HG02798 (cell line): ENCODE results near the gene GNB5.

Source experiments
- ATAC-seq: cut with Tn5 transposase; IDR thresholded peaks from one replicate; pipeline ENCODE4 v1.9.1; 2021; ENCODE audit warnings: mild to moderate bottlenecking; ENCODE audit not compliant: unreplicated experiment, poor library complexity

GNB5 gene

DNA sequence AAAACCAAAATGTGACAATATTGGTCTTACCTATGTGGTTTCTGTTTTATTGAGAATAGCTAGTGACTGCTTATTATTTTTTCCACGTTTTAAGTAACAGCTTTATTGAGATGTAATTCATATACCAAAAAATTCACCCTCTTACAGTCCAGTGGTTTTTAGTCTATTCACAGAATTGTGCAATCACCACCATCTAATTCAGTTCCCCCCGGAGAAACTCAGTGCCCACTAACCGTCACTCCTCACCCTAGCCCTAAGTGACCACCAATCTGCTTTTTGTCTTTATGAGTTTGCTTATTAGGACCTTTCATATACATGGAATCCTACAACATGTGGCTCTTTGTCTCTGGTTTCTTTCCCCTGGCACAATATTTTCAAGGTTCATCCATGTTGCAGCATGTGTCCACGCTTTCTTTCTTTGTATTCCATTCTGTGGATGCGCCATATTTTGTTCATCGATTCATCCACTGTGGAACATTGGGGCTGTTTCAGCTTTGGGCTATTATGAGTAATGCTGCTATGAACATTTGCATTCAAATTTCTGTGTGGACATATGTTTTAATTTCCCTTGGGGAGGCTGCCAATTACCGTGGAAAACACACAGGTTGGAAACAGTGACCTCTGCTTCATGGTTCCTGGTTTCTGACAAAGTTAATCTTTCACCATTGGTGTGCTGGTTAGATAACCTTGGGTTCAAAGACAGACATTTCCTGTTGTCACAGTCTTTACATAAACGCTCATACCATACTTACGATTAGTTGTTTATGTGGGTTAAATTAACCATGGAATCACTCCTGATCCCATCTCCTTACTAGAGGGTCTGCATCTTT lies 75.4 kb downstream of the GNB5 start:
- no peak for ATAC-seq

DNA sequence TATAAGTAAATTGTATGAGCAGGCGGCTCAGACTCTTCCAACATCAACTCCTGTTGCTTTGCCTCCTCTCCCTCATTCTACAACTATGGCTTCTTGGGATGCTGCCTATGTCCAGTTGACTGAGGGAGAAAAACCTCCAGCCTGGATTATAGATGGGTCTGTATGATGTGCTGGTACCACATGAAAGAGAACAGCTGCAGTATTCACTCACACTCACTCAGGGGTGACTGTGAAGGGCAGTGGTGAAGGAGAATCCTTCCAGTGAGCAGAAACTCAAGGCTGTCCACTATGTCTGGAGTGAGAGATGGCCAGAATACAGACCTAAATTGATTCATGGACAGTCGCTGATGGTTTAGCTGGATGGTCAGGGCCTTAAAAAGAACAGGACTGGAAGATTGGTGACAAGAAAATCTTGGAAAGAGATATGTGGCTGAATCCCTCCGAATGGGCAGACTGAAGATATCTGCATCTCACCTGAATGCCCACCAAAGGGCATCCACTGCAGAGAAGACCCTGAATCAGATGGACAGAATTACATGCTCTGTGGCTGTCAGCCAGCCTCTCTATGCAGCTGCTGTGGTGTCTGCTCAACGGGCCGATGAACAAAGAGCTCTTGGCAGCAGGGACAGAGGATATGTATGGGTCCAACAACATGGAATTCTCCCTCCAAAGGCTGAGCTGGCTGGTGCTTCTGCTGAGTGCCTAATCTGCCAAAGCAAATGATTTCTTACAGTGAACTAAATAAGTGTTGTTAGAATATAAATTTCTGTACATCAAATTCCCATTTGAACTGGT lies 76.7 kb downstream of the GNB5 start:
- ATAC-seq, result no peak

DNA sequence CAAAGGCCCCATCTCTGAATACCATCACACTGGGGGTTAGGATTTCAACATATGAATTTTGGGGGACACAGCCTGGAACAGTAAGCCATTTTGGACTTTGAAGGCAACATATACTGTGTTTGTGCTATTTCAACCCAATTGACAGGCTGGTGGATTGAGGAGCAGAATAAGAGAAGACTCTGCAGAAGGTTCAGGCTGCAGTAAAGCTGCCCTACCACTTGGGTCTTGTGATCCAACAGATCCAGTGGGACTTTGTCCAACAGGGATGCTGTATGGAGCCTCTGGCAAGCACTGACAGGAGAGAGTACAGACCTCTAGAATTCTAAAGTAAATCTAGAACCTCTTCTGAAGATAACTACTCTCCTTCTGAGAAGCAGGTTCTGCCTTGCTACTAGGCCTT lies 77.5 kb downstream of the GNB5 start:
- ATAC-seq, result no peak

DNA sequence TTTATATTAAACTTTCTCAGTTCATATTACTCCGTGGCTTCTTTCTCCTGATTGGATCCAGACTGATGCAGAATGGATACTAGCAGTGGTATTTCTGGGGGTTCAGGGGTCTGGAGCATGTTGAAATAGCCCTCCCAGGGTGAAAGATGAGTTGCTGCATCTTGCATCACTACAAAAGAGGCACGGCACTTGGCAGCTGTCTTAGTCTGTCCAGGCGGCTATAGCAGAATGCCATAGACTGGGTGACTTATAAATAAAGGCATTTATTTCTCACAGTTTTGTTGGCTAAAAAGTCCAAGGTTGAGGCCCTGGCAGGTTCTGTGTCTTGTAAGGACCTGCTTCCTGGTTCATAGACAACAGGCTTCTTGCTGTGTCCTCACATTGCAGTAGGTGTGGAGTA lies 78.0 kb downstream of the GNB5 start:
- no peak for ATAC-seq

DNA sequence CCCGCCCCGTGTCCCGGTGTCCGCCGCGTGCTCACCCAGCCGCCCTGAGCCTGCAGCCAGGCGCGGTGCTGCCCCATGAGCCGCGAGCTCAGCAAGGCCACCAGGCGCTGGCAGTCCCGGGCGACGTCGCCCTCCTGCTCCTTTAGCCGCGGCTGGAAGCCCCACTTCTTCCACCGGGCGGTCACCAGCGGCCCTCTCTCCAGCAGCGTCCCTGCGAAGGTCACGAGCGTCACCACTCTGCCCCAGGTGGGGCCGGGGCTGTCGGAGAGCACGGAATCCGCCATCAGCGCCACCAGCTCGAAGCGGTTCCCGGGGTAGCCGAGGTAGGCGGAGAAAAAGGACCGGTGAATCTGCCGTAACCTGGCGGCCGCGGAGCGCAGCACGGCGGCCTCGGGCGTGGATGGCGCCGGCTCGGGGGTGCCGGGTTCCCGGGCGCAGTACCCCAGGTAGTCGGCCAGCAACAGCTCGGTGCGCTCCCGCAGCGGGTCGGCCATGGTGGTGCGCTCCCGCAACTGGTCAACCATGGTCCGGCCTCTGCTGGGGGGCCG lies 78.9 kb downstream of the GNB5 start:
- peak; percentile 37 for ATAC-seq

DNA sequence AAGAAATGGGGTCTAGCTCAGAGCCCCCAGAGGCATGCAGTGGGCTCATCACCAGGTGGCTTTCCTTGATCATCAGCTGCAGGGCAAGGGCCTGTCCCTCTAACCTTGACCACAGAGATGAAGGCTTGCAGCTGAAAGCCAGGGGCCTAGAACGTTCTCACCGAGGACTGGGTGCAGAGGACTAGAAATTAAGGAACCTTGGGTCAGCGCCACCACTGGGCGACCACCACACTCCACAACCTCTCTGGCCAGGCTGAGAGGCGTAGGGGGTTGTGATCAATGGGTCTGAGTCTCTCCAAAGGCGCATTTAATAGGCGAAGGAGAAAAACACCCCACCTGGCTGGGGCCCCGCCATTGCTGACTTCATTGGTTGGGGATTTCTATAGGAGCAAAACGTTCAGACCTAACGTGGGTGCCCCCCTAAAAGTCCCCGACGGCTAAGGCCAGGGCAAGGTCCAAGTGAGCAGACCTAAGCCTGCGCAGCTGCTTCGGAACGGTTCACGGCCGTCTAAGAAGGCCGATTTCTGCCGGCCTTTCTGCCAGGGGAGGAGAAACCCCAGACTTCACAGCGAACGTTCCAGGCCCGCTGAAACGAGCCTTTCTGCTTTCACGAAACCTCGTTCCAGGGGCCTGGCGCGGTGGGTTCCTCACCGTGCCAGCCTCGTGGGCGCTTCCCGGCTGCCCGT lies 79.5 kb downstream of the GNB5 start:
- ATAC-seq, result no peak

DNA sequence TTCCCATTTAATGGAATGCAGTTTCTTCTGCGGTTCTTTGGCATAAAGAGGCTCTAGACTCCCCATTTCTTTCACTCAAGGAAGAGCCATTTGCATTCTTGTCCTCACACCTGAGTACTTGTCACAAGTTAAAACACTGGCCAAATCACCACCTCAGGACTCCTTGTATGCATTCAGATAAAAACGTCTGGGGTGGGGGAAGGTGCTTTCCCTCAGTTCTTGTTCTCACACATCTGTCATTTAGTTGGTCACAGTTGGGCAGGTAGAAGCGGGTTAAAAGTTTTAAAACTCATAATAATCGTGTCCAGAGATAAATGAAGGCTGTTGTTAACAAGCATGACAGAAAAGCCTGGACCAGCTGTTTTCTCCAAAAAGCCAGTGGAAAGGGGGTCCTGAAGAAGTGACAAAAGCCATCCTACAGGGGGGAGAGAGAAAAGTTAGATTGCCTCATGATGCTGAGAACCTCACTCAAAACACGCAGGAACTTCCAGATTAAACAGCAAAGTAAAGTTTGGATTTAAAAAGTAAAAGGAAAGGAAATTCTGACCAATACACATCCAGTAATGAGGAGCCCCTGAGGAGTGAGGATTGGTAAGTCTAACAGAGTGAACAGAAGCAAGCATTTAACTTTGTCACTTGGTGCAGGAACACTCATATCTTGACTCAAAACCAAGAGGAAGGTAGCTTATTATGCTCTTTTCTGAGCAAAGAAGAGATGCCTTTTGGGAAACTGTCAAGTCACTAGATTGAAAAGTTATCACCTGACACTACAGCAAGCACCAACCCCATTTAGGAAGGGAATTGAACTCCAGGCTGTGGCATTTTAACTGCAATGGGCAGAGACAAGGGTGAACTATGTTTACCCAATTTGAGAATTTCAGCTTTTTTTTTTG lies 81.4 kb downstream of the GNB5 start:
- ATAC-seq, result peak; percentile 64

DNA sequence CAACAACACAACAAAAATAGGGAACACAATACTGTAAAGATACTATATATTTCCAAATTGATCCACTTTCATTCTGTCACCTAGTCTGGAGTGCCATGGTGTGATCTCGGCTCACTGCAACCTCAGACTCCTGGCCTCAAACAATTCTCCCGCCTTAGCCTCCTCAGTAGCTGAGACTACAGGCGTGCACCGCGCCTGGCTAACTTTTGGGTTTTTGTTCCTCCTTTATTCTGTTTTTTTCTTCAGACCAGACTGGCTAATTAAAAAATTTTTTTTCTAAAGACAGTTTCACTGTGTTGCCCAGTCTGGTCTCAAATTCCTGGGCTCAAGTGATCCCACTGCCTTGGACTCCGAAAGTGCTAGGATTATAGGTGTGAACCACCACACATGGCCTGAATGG lies 84.0 kb downstream of the GNB5 start:
- no peak for ATAC-seq

DNA sequence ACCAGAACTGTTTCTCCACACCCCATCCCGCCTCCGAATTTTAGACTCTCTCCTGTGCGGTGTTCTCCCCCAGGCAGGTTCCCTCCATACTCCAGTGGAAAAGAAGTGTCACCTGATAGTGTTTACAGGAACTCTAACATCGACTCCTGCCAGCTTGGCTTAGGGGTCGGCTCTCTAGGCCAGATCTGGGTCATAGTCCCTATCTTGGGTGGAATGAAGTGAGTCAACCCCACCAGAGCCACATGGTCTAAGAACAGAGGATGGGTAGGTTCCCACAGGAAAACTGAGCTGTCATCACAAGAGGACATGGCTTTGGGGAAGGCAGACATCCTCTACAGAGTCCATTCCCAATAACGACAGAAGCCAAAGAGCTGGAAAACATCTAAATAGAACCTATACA lies 84.6 kb downstream of the GNB5 start:
- no peak for ATAC-seq

DNA sequence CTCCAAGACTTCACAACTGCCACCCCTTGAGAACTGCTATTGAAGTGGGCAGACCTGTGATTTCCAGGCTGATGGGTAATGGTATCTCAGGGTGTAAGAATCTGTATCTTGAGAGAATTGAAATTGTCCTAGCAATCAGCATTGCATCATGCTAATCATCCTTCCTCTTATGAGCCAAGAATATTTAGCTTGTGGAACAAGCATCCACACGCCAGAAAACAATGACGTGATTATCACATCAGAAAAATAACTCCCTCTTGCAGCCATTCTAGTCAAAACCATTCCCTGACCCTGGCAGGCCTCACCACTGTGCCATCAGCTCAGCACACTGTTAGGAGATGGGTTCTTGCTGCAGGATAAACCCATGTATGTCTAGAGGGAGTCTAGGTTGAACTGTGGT lies 85.3 kb downstream of the GNB5 start:
- no peak for ATAC-seq

DNA sequence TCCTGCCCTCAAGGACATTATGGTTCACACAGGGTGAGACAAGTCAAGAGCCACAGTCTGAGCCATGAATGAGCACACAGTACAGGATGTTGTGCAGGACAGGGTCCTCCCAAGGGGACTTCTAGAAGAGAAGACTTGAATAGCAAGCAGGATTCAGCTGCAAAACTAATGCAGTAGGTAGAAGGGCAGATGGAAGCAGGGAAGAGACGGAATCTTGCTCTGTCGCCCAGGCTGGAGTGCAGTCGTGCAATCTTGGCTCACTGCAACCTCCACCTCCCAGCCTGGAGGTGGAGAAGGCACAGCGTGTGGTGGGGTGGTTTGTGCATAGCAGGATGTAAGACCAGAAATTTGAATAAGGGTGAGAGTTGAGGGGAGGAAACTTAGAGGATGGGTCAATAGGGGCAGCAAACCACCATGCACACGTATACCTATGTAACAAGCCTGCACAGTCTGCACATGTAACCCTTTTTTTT lies 86.6 kb downstream of the GNB5 start:
- ATAC-seq, result peak; percentile 32

DNA sequence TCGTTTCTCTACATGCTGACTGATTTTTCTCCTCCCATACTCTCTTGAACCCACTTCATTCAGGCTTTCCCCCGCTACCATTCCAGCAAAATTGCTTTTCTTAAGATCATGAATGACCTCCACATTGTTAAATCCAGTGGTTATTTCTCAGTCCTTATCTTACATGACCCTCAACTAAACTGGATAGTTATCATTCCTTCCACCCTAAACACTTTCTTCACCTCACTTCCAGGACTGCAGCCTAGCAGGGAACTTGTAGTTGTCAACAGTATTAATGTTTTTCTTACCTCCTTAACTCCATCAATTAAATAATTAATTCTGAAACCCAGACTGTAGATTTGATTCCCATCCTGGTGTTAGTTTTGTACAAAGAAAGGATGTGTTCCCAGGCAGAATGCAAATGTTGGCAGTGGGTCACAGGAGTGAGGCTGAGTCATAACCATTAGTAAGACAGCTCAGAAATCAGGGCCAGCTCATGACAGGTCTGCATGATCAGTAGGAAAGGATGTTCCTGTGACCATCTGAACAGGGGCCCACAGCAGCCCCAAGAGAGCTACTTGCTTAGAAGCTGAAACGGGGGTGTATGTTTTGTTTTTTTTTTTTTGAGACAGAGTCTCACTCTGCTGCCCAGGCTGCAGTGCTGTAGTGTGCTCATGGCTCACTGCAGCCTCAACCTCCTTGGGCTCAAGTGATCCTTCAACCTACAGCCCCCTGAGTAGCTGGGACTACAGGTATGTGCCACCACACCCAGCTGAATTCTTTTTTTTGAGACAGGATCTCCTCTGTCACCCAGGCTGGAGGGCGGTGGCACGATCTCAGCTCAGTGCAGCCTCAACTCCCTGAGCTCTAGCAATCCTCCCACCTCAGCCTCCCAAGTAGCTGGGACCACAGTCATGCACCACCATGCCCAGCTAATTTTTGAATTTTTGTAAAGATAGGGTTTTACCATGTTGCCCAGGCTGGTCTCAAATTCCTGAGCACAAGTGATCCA lies 87.7 kb downstream of the GNB5 start:
- peak; percentile 59 for ATAC-seq

DNA sequence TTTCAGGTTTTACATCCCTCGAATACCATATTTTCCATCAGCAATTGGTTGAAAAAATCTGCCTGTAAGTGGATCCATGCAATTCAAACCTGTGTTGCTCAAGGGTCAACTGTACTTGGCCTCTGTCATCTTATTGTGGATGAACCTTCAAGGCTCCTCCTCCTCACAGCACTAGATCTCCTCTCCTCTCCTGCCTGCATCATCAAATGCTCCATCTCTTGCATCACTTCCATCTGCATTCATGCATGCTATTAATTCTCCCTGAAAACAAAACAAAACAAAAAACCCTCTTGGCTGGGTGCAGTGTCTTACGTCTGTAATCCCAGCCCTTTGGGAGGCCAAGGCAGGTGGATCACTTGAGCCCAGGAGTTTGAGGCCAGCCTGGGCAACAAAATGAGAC lies 88.7 kb downstream of the GNB5 start:
- no peak for ATAC-seq

DNA sequence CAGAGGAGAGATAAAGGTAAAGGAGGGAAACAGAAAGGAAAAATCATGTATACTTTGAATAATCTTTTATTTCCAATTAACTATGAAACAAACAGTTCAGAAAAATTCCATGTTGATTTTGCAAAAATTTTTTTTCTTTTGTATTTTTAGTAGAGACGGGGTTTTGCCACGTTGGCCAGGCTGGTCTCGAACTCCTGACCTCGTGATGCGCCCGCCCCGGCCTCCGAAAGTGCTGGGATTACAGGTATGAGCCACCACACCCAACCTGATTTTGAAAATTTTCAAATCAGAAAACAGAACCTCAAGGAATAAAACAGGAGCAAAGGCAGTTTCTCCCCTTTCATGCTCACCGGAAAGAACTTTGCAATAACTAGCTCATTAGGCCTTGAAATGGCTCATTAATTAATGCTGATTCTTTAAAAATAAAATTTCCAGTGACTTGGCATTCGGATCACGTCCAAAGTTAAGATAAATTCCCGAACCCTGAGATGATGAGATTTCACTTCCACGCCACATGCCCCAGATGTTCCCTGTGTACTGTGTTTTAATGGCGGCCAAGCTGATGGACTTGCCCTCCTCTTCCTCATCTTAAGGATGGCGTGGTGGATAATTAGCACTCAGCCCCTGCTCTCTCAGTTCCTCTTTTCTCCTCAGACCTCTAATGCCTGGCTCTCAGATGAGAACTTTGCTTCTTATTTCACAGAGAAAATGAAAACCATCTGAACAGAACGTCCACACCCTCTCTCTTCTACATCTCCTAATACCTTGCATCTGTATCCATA lies 89.5 kb downstream of the GNB5 start:
- ATAC-seq, result peak; percentile 51

DNA sequence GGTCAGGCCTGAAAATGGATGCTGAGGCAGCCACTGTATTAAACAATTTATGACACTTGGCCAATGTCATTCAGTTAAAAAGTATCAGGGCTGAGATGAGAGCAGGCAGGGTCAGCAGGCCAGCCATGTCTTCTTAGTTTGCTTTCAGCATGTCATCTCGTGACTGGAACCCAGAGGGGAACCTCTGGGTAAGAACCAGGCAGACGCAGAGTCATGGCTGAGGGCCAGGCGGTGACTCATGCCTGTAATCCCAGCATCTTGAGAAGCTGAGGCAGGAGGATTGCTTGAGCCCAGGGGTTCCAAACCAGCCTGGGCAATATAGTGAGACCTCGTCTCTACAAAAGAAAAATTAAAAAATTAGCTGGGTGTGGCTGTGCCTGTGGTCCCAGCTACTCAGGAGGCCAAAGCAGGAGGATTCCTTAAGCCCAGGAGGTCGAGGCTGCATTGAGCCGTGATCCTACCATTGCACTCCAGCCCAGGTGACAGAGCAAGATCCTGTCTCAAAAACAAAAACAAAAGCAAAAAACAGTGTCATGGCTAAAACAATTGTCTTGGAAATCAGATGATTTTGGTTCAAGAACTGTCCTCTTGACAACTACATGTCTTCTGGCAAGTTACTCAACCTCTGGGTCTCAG lies 90.3 kb downstream of the GNB5 start:
- no peak for ATAC-seq

DNA sequence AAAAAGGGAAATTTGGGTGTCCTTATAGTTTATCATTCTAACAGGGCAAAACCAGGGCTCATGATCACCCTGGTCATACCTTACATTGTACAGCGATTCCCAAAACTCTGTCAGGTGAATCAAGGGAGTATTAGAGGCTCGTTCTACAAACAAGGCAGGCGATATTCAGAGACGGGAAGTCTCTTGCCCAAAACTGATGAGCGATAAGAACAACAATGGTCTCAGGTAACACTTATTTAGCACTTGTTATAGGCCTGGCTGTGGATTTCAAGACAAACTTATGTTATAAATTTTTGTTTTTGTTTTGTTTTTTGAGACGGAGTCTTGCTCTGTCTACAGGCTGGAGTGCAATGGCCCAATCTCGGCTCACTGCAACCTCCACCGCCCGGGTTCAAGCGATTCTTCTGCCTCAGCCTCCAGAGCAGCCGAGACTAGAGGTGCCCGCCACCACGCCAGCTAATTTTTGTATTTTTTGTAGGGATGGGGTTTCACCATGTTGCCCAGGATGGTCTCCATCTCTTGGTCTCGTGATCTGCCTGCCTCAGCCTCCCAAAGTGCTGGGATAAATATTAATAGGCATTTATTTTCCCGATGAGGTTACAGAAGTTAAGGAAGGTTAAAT lies 91.4 kb downstream of the GNB5 start:
- ATAC-seq, result no peak

DNA sequence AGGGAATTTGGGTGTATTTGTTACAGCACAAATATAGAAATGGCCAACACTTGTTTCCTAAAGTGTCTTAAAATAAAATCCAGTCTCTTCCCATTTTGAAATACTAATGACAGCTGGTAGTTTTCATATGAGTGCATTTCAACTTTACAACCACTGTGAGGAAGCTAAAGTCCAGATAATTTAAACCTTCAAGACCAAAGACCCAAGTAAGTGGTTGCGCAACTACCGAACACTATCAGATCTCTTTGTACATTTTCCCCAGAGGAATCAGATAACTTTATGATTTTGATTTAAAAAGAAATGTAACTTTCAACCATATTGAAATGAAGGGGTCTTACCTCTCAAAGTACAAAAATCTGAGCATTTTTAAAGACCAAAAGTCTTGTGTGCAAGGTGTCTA lies 92.9 kb downstream of the GNB5 start:
- ATAC-seq, result no peak
